Measurements from ENCODE around the gene TMC3.

The TMC3 gene

GRCh38 chr15:81384891-81385720 is 11.1 kb upstream of the TMC3 start:
- Histone ChIP-seq H3K4me3 (replicated peaks; ENCODE audit: low read depth, low read length) (no peak overlapping the region), H3K27me3 (replicated peaks; ENCODE audit: control insufficient read depth, insufficient read depth, low read length) (no peaks in the 10 kb centered on the region), H3K36me3 (ENCODE audit: control insufficient read depth, insufficient read depth, low read length) (no peaks in the 10 kb centered on the region)
- no peak for TF ChIP-seq CTCF (IDR thresholded peaks at IDR 0.05; ENCODE audit: insufficient read depth, low read length, poor library complexity, severe bottlenecking)
- DNase-seq (ENCODE audit: extremely low read depth, insufficient read length): no peak

- no peak for DNase-seq (ENCODE audit: extremely low read depth, insufficient read length)
- TF ChIP-seq CTCF (IDR thresholded peaks at IDR 0.05; ENCODE audit: insufficient read depth, low read length, poor library complexity, severe bottlenecking): no peak
- no peak overlapping the region for H3K4me3 ChIP-seq (replicated peaks; ENCODE audit: low read depth, low read length)
- no peaks in the 10 kb centered on the region for H3K36me3 ChIP-seq (ENCODE audit: control insufficient read depth, insufficient read depth, low read length)
- no peaks in the 10 kb centered on the region for H3K27me3 ChIP-seq (replicated peaks; ENCODE audit: control insufficient read depth, insufficient read depth, low read length)
Observed at GRCh38 chr15:81381720-81382119, 7.7 kb upstream of the TMC3 start.

- no peaks in the 10 kb centered on the region for H3K27me3 ChIP-seq (replicated peaks; ENCODE audit: control insufficient read depth, insufficient read depth, low read length)
- DNase-seq (ENCODE audit: extremely low read depth, insufficient read length): no peak
- TF ChIP-seq CTCF (IDR thresholded peaks at IDR 0.05; ENCODE audit: insufficient read depth, low read length, poor library complexity, severe bottlenecking): no peak
- H3K4me3 ChIP-seq (replicated peaks; ENCODE audit: low read depth, low read length): no peak overlapping the region
- no peaks in the 10 kb centered on the region for H3K36me3 ChIP-seq (ENCODE audit: control insufficient read depth, insufficient read depth, low read length)
Observed at GRCh38 chr15:81380668-81381067, 6.7 kb upstream of the TMC3 start.

GRCh38 chr15:81380203-81380602 is 6.2 kb upstream of the TMC3 start:
- no peaks in the 10 kb centered on the region for H3K27me3 ChIP-seq (replicated peaks; ENCODE audit: control insufficient read depth, insufficient read depth, low read length)
- H3K36me3 ChIP-seq (ENCODE audit: control insufficient read depth, insufficient read depth, low read length): no peaks in the 10 kb centered on the region
- TF ChIP-seq CTCF (IDR thresholded peaks at IDR 0.05; ENCODE audit: insufficient read depth, low read length, poor library complexity, severe bottlenecking): no peak
- DNase-seq (ENCODE audit: extremely low read depth, insufficient read length): no peak
- H3K4me3 ChIP-seq (replicated peaks; ENCODE audit: low read depth, low read length): no peak overlapping the region

GRCh38 chr15:81379269-81379668 is 5.3 kb upstream of the TMC3 start:
- H3K4me3 ChIP-seq (replicated peaks; ENCODE audit: low read depth, low read length): no peak overlapping the region
- H3K27me3 ChIP-seq (replicated peaks; ENCODE audit: control insufficient read depth, insufficient read depth, low read length): no peaks in the 10 kb centered on the region
- TF ChIP-seq CTCF (IDR thresholded peaks at IDR 0.05; ENCODE audit: insufficient read depth, low read length, poor library complexity, severe bottlenecking): no peak
- no peaks in the 10 kb centered on the region for H3K36me3 ChIP-seq (ENCODE audit: control insufficient read depth, insufficient read depth, low read length)
- DNase-seq (ENCODE audit: extremely low read depth, insufficient read length): no peak

Measured in GM06990 (cell line).